ENCODE data around the gene C2CD2L.
"Not testable (repeated sequence)": the region's sequence is repeated elsewhere in the genome, so short reads cannot be mapped to it uniquely, and the experiment has no call there.

C2CD2L gene

GRCh38 chr11:119160151-119160550 lies 53.0 kb downstream of the C2CD2L start:
- Histone ChIP-seq H3K36me3 (ENCODE audit: insufficient read depth) (no peaks in the 10 kb centered on the region), H3K27ac (no peak overlapping the region), H3K4me3 (IDR thresholded peaks at IDR 0.05; ENCODE audit: insufficient read depth, low read depth, low read length) (no peak overlapping the region), H3K4me2 (no peak overlapping the region), H3K27me3 (ENCODE audit: insufficient read depth, low read depth) (peaks cover 5% of the 10 kb centered on the region; the same call in 1 of the 2 replicates), H4K20me1 (ENCODE audit: insufficient read depth) (no peaks in the 10 kb centered on the region), H2AFZ (ENCODE audit: low read depth) (no peak overlapping the region), H3K9ac (no peak overlapping the region), H3K4me1 (ENCODE audit: low read depth, poor library complexity, severe bottlenecking) (no peaks in the 10 kb centered on the region), H3K79me2 (ENCODE audit: insufficient read depth, low read depth) (no peaks in the 10 kb centered on the region)
- TF ChIP-seq, protein P1, sequence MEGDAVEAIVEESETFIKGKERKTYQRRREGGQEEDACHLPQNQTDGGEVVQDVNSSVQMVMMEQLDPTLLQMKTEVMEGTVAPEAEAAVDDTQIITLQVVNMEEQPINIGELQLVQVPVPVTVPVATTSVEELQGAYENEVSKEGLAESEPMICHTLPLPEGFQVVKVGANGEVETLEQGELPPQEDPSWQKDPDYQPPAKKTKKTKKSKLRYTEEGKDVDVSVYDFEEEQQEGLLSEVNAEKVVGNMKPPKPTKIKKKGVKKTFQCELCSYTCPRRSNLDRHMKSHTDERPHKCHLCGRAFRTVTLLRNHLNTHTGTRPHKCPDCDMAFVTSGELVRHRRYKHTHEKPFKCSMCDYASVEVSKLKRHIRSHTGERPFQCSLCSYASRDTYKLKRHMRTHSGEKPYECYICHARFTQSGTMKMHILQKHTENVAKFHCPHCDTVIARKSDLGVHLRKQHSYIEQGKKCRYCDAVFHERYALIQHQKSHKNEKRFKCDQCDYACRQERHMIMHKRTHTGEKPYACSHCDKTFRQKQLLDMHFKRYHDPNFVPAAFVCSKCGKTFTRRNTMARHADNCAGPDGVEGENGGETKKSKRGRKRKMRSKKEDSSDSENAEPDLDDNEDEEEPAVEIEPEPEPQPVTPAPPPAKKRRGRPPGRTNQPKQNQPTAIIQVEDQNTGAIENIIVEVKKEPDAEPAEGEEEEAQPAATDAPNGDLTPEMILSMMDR (conservative IDR thresholded peaks at IDR 0.05; ENCODE audit: low read depth, low read length): no peak

GRCh38 chr11:119161871-119162270 lies 54.7 kb downstream of the C2CD2L start:
- Histone ChIP-seq H3K4me1 (ENCODE audit: low read depth, poor library complexity, severe bottlenecking) (no peaks in the 10 kb centered on the region), H3K4me2 (no peak overlapping the region), H3K9ac (no peak overlapping the region), H3K27me3 (ENCODE audit: insufficient read depth, low read depth) (no peaks in the 10 kb centered on the region; the same call in 1 of the 2 replicates), H3K79me2 (ENCODE audit: insufficient read depth, low read depth) (no peaks in the 10 kb centered on the region), H3K36me3 (ENCODE audit: insufficient read depth) (no peaks in the 10 kb centered on the region), H3K4me3 (IDR thresholded peaks at IDR 0.05; ENCODE audit: insufficient read depth, low read depth, low read length) (no peak overlapping the region), H3K27ac (no peak overlapping the region), H4K20me1 (ENCODE audit: insufficient read depth) (no peaks in the 10 kb centered on the region), H2AFZ (ENCODE audit: low read depth) (no peak overlapping the region)
- TF ChIP-seq, protein P1 (conservative IDR thresholded peaks at IDR 0.05; ENCODE audit: low read depth, low read length): no peak

DNA sequence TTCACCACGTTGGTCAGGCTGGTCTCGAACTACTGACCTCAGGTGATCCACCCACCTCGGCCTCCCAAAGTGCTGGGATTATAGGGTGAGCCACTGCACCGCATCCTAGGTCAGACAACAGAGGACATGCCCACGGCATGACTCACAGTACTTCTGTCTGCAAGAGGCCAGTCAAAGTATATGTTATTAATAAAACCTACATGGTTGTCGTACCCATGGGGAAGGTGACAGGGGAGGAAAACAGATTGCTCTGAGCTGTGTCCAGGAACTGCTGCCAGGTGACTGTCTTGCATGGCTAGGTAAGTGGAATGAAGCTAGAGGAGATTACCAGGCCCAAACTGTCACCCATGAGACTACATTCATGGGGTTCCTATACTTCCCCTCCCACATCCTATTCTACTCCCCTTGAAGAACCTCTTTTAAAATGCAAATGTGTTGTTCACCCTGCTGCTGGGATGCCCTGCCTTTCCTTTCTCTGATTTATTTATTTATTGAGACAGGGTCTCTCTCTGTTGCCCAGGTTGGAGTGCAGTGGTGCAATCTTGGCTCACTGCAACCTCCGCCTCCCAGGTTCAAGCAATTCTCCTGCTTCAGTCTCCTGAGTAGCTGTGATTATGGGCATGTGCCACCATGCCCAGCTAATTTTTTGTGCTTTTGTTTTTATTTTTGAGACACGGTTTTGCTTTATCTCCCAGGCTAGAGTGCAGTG lies 59.4 kb downstream of the C2CD2L start:
- Histone ChIP-seq H3K27ac (no peak overlapping the region), H3K36me3 (ENCODE audit: insufficient read depth) (no peaks in the 10 kb centered on the region), H3K4me1 (ENCODE audit: low read depth, poor library complexity, severe bottlenecking) (no peaks in the 10 kb centered on the region), H3K4me3 (IDR thresholded peaks at IDR 0.05; ENCODE audit: insufficient read depth, low read depth, low read length) (no peak overlapping the region), H3K9ac (no peak overlapping the region), H3K4me2 (no peak overlapping the region), H3K27me3 (ENCODE audit: insufficient read depth, low read depth) (no peaks in the 10 kb centered on the region), H3K79me2 (ENCODE audit: insufficient read depth, low read depth) (no peaks in the 10 kb centered on the region), H2AFZ (ENCODE audit: low read depth) (no peak overlapping the region), H4K20me1 (ENCODE audit: insufficient read depth) (no peaks in the 10 kb centered on the region)
- TF ChIP-seq, protein P1 (conservative IDR thresholded peaks at IDR 0.05; ENCODE audit: low read depth, low read length): no peak

DNA sequence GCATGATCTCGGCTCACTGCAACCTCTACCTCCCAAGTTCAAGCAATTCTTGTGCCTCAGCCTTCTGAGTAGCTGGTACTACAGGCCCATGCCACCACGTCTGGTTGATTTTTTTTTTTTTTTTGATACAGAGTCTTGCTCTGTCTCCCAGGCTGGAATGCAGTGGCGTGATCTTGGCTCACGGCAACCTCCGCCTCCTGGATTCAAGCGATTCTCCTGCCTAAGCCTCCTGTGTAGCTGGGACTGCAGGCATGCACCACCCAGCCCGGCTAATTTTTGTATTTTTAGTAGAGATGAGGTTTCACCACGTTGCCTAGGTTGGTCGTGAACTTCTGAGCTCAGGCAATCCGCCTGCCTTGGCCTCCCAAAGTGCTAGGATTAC lies 59.9 kb downstream of the C2CD2L start:
- not testable (repeated sequence) for H3K36me3 ChIP-seq (ENCODE audit: insufficient read depth); H2AFZ ChIP-seq (ENCODE audit: low read depth); H4K20me1 ChIP-seq (ENCODE audit: insufficient read depth); H3K27ac ChIP-seq; H3K79me2 ChIP-seq (ENCODE audit: insufficient read depth, low read depth); H3K4me2 ChIP-seq; H3K9ac ChIP-seq; H3K4me3 ChIP-seq (IDR thresholded peaks at IDR 0.05; ENCODE audit: insufficient read depth, low read depth, low read length); H3K4me1 ChIP-seq (ENCODE audit: low read depth, poor library complexity, severe bottlenecking); H3K27me3 ChIP-seq (ENCODE audit: insufficient read depth, low read depth)

- H3K27ac ChIP-seq: no peak overlapping the region
- no peaks in the 10 kb centered on the region for H3K4me1 ChIP-seq (ENCODE audit: low read depth, poor library complexity, severe bottlenecking)
- TF ChIP-seq, protein P1 (conservative IDR thresholded peaks at IDR 0.05; ENCODE audit: low read depth, low read length): no peak
- H4K20me1 ChIP-seq (ENCODE audit: insufficient read depth): no peaks in the 10 kb centered on the region
- H3K36me3 ChIP-seq (ENCODE audit: insufficient read depth): no peaks in the 10 kb centered on the region
- no peak overlapping the region for H2AFZ ChIP-seq (ENCODE audit: low read depth)
- no peaks in the 10 kb centered on the region for H3K79me2 ChIP-seq (ENCODE audit: insufficient read depth, low read depth)
- H3K27me3 ChIP-seq (ENCODE audit: insufficient read depth, low read depth): no peaks in the 10 kb centered on the region
- no peak overlapping the region for H3K9ac ChIP-seq
- no peak overlapping the region for H3K4me2 ChIP-seq
- no peak overlapping the region for H3K4me3 ChIP-seq (IDR thresholded peaks at IDR 0.05; ENCODE audit: insufficient read depth, low read depth, low read length)
Measured at GRCh38 chr11:119167933-119168332, 60.8 kb downstream of the C2CD2L start.

Measured in KMS-11 (cell line).